GM19023 (cell line): ENCODE measurements around the gene NLRP1.

Experiments
- ATAC-seq: cut with Tn5 transposase; IDR thresholded peaks from one replicate; pipeline ENCODE4 v1.9.1; 2021; ENCODE audit warnings: mild to moderate bottlenecking, moderate library complexity; ENCODE audit not compliant: unreplicated experiment

Gene NLRP1

GRCh38 chr17:5584383-5585286 lies at the start of gene NLRP1:
Gene NLRP1, minus strand, starts transcription at chr17:5584509. Its CDS starts 552 bp downstream, at chr17:5583957.
- ATAC-seq, result peak; percentile 93

GRCh38 chr17:5631958-5632590 lies 47.8 kb upstream of the NLRP1 start:
- no peak for ATAC-seq

- ATAC-seq, result no peak
These were observed 46.1 kb upstream of the NLRP1 start for GRCh38 chr17:5630434-5630833.

GRCh38 chr17:5629128-5629527 lies 44.8 kb upstream of the NLRP1 start:
- ATAC-seq, result no peak

GRCh38 chr17:5628262-5628661 lies 44.0 kb upstream of the NLRP1 start:
- no peak for ATAC-seq

GRCh38 chr17:5624211-5624610 lies 39.9 kb upstream of the NLRP1 start:
- ATAC-seq, result no peak

GRCh38 chr17:5621729-5622128 lies 37.4 kb upstream of the NLRP1 start:
- ATAC-seq, result no peak

- no peak for ATAC-seq
These were observed 36.7 kb upstream of the NLRP1 start for GRCh38 chr17:5621026-5621425.

GRCh38 chr17:5619088-5619740 lies 34.9 kb upstream of the NLRP1 start:
- no peak for ATAC-seq

GRCh38 chr17:5618476-5618875 lies 34.2 kb upstream of the NLRP1 start:
- no peak for ATAC-seq

GRCh38 chr17:5615476-5615875 lies 31.2 kb upstream of the NLRP1 start:
- no peak for ATAC-seq

- ATAC-seq, result no peak
These were observed 26.6 kb upstream of the NLRP1 start for GRCh38 chr17:5610956-5611355.

- no peak for ATAC-seq
These were observed 24.2 kb upstream of the NLRP1 start for GRCh38 chr17:5608399-5609112.

GRCh38 chr17:5607946-5608345 lies 23.6 kb upstream of the NLRP1 start:
- no peak for ATAC-seq

- no peak for ATAC-seq
These were observed 21.1 kb upstream of the NLRP1 start for GRCh38 chr17:5605452-5605851.

- ATAC-seq, result no peak
These were observed 15.7 kb upstream of the NLRP1 start for GRCh38 chr17:5600041-5600440.

GRCh38 chr17:5598457-5598856 lies 14.1 kb upstream of the NLRP1 start:
- no peak for ATAC-seq

- ATAC-seq, result no peak
These were observed 12.1 kb upstream of the NLRP1 start for GRCh38 chr17:5596421-5596820.

GRCh38 chr17:5595831-5596230 lies 11.5 kb upstream of the NLRP1 start:
- ATAC-seq, result no peak

GRCh38 chr17:5592382-5592781 lies 8.1 kb upstream of the NLRP1 start:
- ATAC-seq, result no peak

- no peak for ATAC-seq
These were observed 7.7 kb upstream of the NLRP1 start for GRCh38 chr17:5591966-5592365.
